ENCODE results near the gene ERFL.
"Not testable (repeated sequence)": the region's sequence is repeated elsewhere in the genome, so short reads cannot be mapped to it uniquely, and the experiment has no call there.

Gene ERFL

GRCh38 chr19:41915776-41916414, 12.4 kb downstream of the ERFL start:
- H3K9me2 ChIP-seq (ENCODE audit: low read depth, low read length): no peaks in the 10 kb centered on the region
- H2AFZ ChIP-seq (ENCODE audit: low read length): no peak overlapping the region
- H3K9ac ChIP-seq (ENCODE audit: low read length): no peak overlapping the region
- no peak for TF ChIP-seq EZH2 (IDR thresholded peaks at IDR 0.05; ENCODE audit: borderline replicate concordance, low read length)
- TF ChIP-seq CTCF (IDR thresholded peaks at IDR 0.05; ENCODE audit: low read length): no peak
- H3K4me3 ChIP-seq (ENCODE audit: low read depth, low read length, poor library complexity, severe bottlenecking): no peak overlapping the region
- H3K36me3 ChIP-seq (ENCODE audit: insufficient read depth, low read length): no peaks in the 10 kb centered on the region
- H3K4me1 ChIP-seq (ENCODE audit: insufficient read depth, low read length, severe bottlenecking): no peaks in the 10 kb centered on the region
- H3K9me3 ChIP-seq (ENCODE audit: low read length): no peaks in the 10 kb centered on the region
- H3K27ac ChIP-seq (ENCODE audit: low read depth, low read length, poor library complexity, severe bottlenecking): no peak overlapping the region
- no peaks in the 10 kb centered on the region for H4K20me1 ChIP-seq (ENCODE audit: insufficient read depth, low read length)
- no peaks in the 10 kb centered on the region for H3F3A ChIP-seq (ENCODE audit: insufficient read depth, low read length)
- H3K79me2 ChIP-seq (ENCODE audit: insufficient read depth, low read length): no peaks in the 10 kb centered on the region
- no peak overlapping the region for H3K4me2 ChIP-seq (ENCODE audit: low read length)
- peaks cover 26% of the 10 kb centered on the region for H3K27me3 ChIP-seq (ENCODE audit: insufficient read depth, low read length)

DNA sequence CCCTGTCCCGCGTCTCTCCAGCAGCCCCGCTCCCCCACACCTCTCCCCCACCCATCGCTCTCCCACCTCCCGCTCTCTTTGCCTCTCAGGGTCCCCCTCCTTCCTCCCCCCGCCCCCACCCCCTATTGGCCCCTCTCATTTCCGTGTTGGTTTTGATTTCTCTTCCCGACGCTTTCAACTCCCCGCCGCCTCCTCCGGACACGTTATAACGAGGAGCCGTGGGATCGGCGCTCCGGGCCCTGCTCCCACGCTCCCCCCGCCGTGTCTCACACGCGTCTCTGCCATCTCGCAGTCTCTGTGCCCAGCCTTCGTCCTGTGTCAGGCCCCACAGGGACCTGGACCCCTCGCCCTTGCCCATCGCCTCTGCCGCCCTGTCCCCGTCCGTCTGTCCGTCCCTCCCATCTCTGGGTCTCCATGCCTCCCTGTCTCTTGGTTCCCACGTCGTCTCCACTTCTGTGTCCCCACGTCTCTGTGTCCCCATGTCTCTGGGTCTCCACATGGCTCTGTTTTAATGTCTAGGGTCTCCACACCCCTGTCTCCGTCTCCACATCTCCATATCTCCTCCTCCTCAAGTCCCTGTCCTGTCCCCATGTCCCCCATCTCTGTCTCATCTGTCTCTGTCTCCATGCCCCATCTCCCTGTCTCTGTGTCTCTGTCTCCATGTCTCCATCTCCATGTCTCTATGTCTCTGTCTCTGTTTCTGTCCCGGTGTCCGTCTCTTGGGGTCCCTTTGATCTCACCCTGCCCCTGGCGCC, 13.1 kb downstream of the ERFL start:
- H3K4me3 ChIP-seq (ENCODE audit: low read depth, low read length, poor library complexity, severe bottlenecking): no peak overlapping the region
- no peaks in the 10 kb centered on the region for H3F3A ChIP-seq (ENCODE audit: insufficient read depth, low read length)
- no peaks in the 10 kb centered on the region for H3K9me2 ChIP-seq (ENCODE audit: low read depth, low read length)
- no peaks in the 10 kb centered on the region for H3K79me2 ChIP-seq (ENCODE audit: insufficient read depth, low read length)
- no peaks in the 10 kb centered on the region for H3K36me3 ChIP-seq (ENCODE audit: insufficient read depth, low read length)
- TF ChIP-seq EZH2 (IDR thresholded peaks at IDR 0.05; ENCODE audit: borderline replicate concordance, low read length): no peak
- TF ChIP-seq CTCF (IDR thresholded peaks at IDR 0.05; ENCODE audit: low read length): no peak
- H3K9me3 ChIP-seq (ENCODE audit: low read length): no peaks in the 10 kb centered on the region
- no peak overlapping the region for H3K4me2 ChIP-seq (ENCODE audit: low read length)
- no peak overlapping the region for H3K9ac ChIP-seq (ENCODE audit: low read length)
- H4K20me1 ChIP-seq (ENCODE audit: insufficient read depth, low read length): no peaks in the 10 kb centered on the region
- H3K27me3 ChIP-seq (ENCODE audit: insufficient read depth, low read length): peaks cover 26% of the 10 kb centered on the region
- H3K27ac ChIP-seq (ENCODE audit: low read depth, low read length, poor library complexity, severe bottlenecking): no peak overlapping the region
- no peaks in the 10 kb centered on the region for H3K4me1 ChIP-seq (ENCODE audit: insufficient read depth, low read length, severe bottlenecking)
- H2AFZ ChIP-seq (ENCODE audit: low read length): no peak overlapping the region

DNA sequence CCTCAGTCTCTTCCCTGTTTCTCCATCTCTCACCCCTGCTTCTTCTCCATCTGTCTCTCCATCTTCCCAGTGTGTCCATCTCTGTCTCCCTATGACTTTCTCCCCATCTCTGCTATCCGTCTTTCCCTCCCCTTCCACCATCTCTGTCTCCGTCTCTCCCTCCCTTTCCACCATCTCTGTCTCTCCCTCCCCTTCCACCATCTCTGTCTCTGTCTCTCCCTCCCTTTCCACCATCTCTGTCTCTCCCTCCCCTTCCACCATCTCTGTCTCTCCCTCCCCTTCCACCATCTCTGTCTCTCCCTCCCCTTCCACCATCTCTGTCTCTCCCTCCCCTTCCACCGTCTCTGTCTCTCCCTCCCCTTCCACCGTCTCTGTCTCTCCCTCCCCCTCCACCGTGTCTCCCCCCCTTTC, 13.8 kb downstream of the ERFL start:
- H3K27ac ChIP-seq (ENCODE audit: low read depth, low read length, poor library complexity, severe bottlenecking); H3K4me1 ChIP-seq (ENCODE audit: insufficient read depth, low read length, severe bottlenecking); H3K9me3 ChIP-seq (ENCODE audit: low read length); H3K4me2 ChIP-seq (ENCODE audit: low read length); H3K9ac ChIP-seq (ENCODE audit: low read length); H3K79me2 ChIP-seq (ENCODE audit: insufficient read depth, low read length); H2AFZ ChIP-seq (ENCODE audit: low read length); H3K9me2 ChIP-seq (ENCODE audit: low read depth, low read length); H3F3A ChIP-seq (ENCODE audit: insufficient read depth, low read length); H3K36me3 ChIP-seq (ENCODE audit: insufficient read depth, low read length); H3K4me3 ChIP-seq (ENCODE audit: low read depth, low read length, poor library complexity, severe bottlenecking); H4K20me1 ChIP-seq (ENCODE audit: insufficient read depth, low read length): not testable (repeated sequence)
- peaks cover 26% of the 10 kb centered on the region for H3K27me3 ChIP-seq (ENCODE audit: insufficient read depth, low read length)

Data from OCI-LY1 (cell line).